SU-DHL-6 (cell line): ENCODE results near the gene UMAD1.

Experiments used
- H2AFZ ChIP-seq: fragments of 200-600 bp; sonication (generic); 2 replicates; pipeline ENCODE4 v1.6.1; 2014; ENCODE audit warnings: low read depth, mild to moderate bottlenecking, moderate library complexity, mixed read lengths, antibody characterized with exemption, low read length; ENCODE audit not compliant: severe bottlenecking
- H3F3A ChIP-seq: fragments of 200-600 bp; shearing (Covaris generic); 2 replicates; pipeline ENCODE4 v1.6.0; 2016; ENCODE audit warnings: antibody characterized with exemption, mild to moderate bottlenecking; ENCODE audit not compliant: insufficient read depth
- H3K27ac ChIP-seq: fragments of 200-600 bp; sonication (generic); 2 replicates; pipeline ENCODE4 v1.5.1; 2016; ENCODE audit warnings: low read depth, mild to moderate bottlenecking, low read length, moderate library complexity, mixed read lengths
- H3K27me3 ChIP-seq: fragments of 200-600 bp; sonication (generic), shearing (Covaris generic); 2 replicates; pipeline ENCODE4 v1.6.0; 2014; ENCODE audit warnings: mild to moderate bottlenecking, low read length
- H3K36me3 ChIP-seq: fragments of 200-600 bp; sonication (generic); 2 replicates; pipeline ENCODE4 v1.6.1; 2014; ENCODE audit warnings: mild to moderate bottlenecking, low read length, mixed read lengths
- H3K4me2 ChIP-seq: fragments of 300-600, 200-600 bp; shearing (Covaris generic), sonication (generic); 2 replicates; pipeline ENCODE4 v1.6.0; 2014; ENCODE audit warnings: low read length, low read depth, mild to moderate bottlenecking; ENCODE audit not compliant: poor library complexity, severe bottlenecking
- H3K4me3 ChIP-seq: fragments of 200-600 bp; sonication (generic); 2 replicates; pipeline ENCODE4 v1.5.1; 2014; ENCODE audit warnings: antibody characterized with exemption, low read length, mild to moderate bottlenecking, mixed read lengths; ENCODE audit not compliant: insufficient read depth, poor library complexity, severe bottlenecking
- H3K79me2 ChIP-seq: fragments of 200-600 bp; sonication (generic); 2 replicates; pipeline ENCODE4 v1.6.1; 2014; ENCODE audit warnings: mild to moderate bottlenecking, low read length, moderate library complexity; ENCODE audit not compliant: insufficient read depth
- H3K9ac ChIP-seq: fragments of 200-600 bp; sonication (generic); 2 replicates; pipeline ENCODE4 v1.7.0; 2014; ENCODE audit warnings: mild to moderate bottlenecking, low read length
- H3K9me2 ChIP-seq: fragments of 200-600 bp; sonication (generic); replicated peaks from 2 replicates; pipeline ENCODE4 v1.6.1; 2014; ENCODE audit warnings: low read length; ENCODE audit not compliant: insufficient read depth
- H3K9me3 ChIP-seq: fragments of 200-600 bp; sonication (generic); 2 replicates; pipeline ENCODE4 v1.6.1; 2014; ENCODE audit warnings: low read length, mixed read lengths; ENCODE audit not compliant: insufficient read depth
- H4K20me1 ChIP-seq: fragments of 200-600 bp; sonication (generic); 2 replicates; pipeline ENCODE4 v1.6.1; 2014; ENCODE audit warnings: low read depth, mild to moderate bottlenecking, antibody characterized with exemption, low read length, moderate library complexity, mixed read lengths
- CTCF ChIP-seq: fragments of 200-600 bp; sonication (generic); IDR thresholded peaks from one replicate; pipeline ENCODE4 v1.5.1; 2017; ENCODE audit warnings: antibody characterized with exemption, mild to moderate bottlenecking, low read length, moderate library complexity; ENCODE audit not compliant: insufficient read depth, poor library complexity, severe bottlenecking
- EZH2phosphoT487 ChIP-seq: fragments of 200-600 bp; sonication (generic), shearing (Covaris generic); conservative IDR thresholded peaks from 2 replicates; pipeline ENCODE4 v1.6.1; 2018; ENCODE audit warnings: mild to moderate bottlenecking, antibody characterized with exemption, low read length, moderate library complexity, mixed read lengths

UMAD1 gene

GRCh38 chr7:7882888-7883287 is 242.3 kb downstream of the UMAD1 start:
- Histone ChIP-seq H3K27ac (no peak overlapping the region), H3K9me3 (no peaks in the 10 kb centered on the region), H4K20me1 (no peaks in the 10 kb centered on the region), H3K4me2 (no peak overlapping the region), H3K79me2 (no peaks in the 10 kb centered on the region), H3K4me3 (no peak overlapping the region), H3K36me3 (no peaks in the 10 kb centered on the region), H2AFZ (no peak overlapping the region), H3K27me3 (no peaks in the 10 kb centered on the region), H3K9me2 (no peaks in the 10 kb centered on the region), H3F3A (no peaks in the 10 kb centered on the region), H3K9ac (no peak overlapping the region)
- TF ChIP-seq CTCF, result no peak
- TF ChIP-seq EZH2phosphoT487, result no peak

GRCh38 chr7:7883394-7883793 is 242.8 kb downstream of the UMAD1 start:
- H3K4me2 ChIP-seq, result no peak overlapping the region
- no peaks in the 10 kb centered on the region for H4K20me1 ChIP-seq
- H3K9ac ChIP-seq, result no peak overlapping the region
- no peaks in the 10 kb centered on the region for H3K9me3 ChIP-seq
- no peaks in the 10 kb centered on the region for H3K79me2 ChIP-seq
- no peaks in the 10 kb centered on the region for H3K27me3 ChIP-seq
- H3K36me3 ChIP-seq, result no peaks in the 10 kb centered on the region
- no peak overlapping the region for H3K4me3 ChIP-seq
- TF ChIP-seq CTCF (no peak), EZH2phosphoT487 (no peak)
- H3F3A ChIP-seq, result no peaks in the 10 kb centered on the region
- H2AFZ ChIP-seq, result no peak overlapping the region
- no peak overlapping the region for H3K27ac ChIP-seq
- no peaks in the 10 kb centered on the region for H3K9me2 ChIP-seq

GRCh38 chr7:7884855-7885254 is 244.3 kb downstream of the UMAD1 start:
- TF ChIP-seq EZH2phosphoT487 (no peak), CTCF (no peak)
- no peak overlapping the region for H3K4me3 ChIP-seq
- no peaks in the 10 kb centered on the region for H3K27me3 ChIP-seq
- H3K9ac ChIP-seq, result no peak overlapping the region
- H3K9me3 ChIP-seq, result no peaks in the 10 kb centered on the region
- no peaks in the 10 kb centered on the region for H3K36me3 ChIP-seq
- no peaks in the 10 kb centered on the region for H3K79me2 ChIP-seq
- no peak overlapping the region for H3K4me2 ChIP-seq
- no peaks in the 10 kb centered on the region for H3F3A ChIP-seq
- H2AFZ ChIP-seq, result no peak overlapping the region
- no peaks in the 10 kb centered on the region for H4K20me1 ChIP-seq
- no peak overlapping the region for H3K27ac ChIP-seq
- H3K9me2 ChIP-seq, result no peaks in the 10 kb centered on the region
